Suprapubic skin (tissue), 4 donors: ENCODE measurements around the gene DRC7. TPM values are rescaled to one million over a fixed set of nuclear protein-coding genes. Genes with fewer than 3 reads are reported as not detected.

Source experiments
- DNase-seq, 2 donors: peaks; one replicate each; pipeline ENCODE4 v3.0.0-alpha.2; 2019; ENCODE audit warnings: low spot score in 2 of 2
- H3K27ac ChIP-seq: fragments of 200-600 bp; sonication (generic); one replicate; pipeline ENCODE4 v1.5.1; 2019
- H3K27me3 ChIP-seq: fragments of 200-600 bp; sonication (generic); one replicate; pipeline ENCODE4 v1.5.1; 2019
- H3K36me3 ChIP-seq: fragments of 200-600 bp; sonication (generic); one replicate; pipeline ENCODE4 v1.5.1; 2019
- H3K4me1 ChIP-seq: fragments of 200-600 bp; sonication (generic); one replicate; pipeline ENCODE4 v1.5.1; 2019
- H3K4me3 ChIP-seq: fragments of 200-600 bp; sonication (generic); one replicate; pipeline ENCODE4 v1.5.1; 2019; ENCODE audit warnings: mild to moderate bottlenecking
- H3K9me3 ChIP-seq: fragments of 200-600 bp; sonication (generic); one replicate; pipeline ENCODE4 v1.5.1; 2019
- EP300 ChIP-seq: sonication (generic); formaldehyde crosslinking; IDR thresholded peaks from one replicate; pipeline ENCODE4 v1.6.1; 2017; ENCODE audit warnings: antibody characterized with exemption
- POLR2A ChIP-seq, 2 donors: fragments of 450-650 bp; IDR thresholded peaks; one replicate each; pipeline ENCODE4 v1.6.1; 2017; ENCODE audit warnings: antibody characterized with exemption in 2 of 2, mild to moderate bottlenecking in 2 of 2, moderate library complexity in 2 of 2
- POLR2AphosphoS5 ChIP-seq, 3 donors: sonication (generic); formaldehyde crosslinking; IDR thresholded peaks; one replicate each; pipeline ENCODE4 v1.6.1; 2017; ENCODE audit warnings: antibody characterized with exemption in 3 of 3
- WGBS: methylation state at CpG from one replicate; pipeline ENCODE4 v1.1.5; 2018; 5-methylcytosine and 5-hydroxymethylcytosine counted together
- total RNA-seq, 4 donors: library from RNA; depleted of rRNA; stranded (reverse); fragments of >200 nt; gene quantifications; one replicate each; pipeline ENCODE4 v1.1.0, GENCODE V29; 2016
- TF ChIP-seq, protein P1 (sequence below), 2 donors: fragments of 200-600 bp in 1 of 2; fragments of 450-650 bp in 1 of 2; sonication (generic) in 1 of 2; IDR thresholded peaks; one replicate each; pipeline ENCODE4 v1.5.1; 2016 to 2019; ENCODE audit warnings: antibody characterized with exemption in 2 of 2, mild to moderate bottlenecking in 1 of 2, moderate library complexity in 1 of 2

DRC7 gene
- total RNA-seq, 4 donors from 2014 or later: not detected

DNA sequence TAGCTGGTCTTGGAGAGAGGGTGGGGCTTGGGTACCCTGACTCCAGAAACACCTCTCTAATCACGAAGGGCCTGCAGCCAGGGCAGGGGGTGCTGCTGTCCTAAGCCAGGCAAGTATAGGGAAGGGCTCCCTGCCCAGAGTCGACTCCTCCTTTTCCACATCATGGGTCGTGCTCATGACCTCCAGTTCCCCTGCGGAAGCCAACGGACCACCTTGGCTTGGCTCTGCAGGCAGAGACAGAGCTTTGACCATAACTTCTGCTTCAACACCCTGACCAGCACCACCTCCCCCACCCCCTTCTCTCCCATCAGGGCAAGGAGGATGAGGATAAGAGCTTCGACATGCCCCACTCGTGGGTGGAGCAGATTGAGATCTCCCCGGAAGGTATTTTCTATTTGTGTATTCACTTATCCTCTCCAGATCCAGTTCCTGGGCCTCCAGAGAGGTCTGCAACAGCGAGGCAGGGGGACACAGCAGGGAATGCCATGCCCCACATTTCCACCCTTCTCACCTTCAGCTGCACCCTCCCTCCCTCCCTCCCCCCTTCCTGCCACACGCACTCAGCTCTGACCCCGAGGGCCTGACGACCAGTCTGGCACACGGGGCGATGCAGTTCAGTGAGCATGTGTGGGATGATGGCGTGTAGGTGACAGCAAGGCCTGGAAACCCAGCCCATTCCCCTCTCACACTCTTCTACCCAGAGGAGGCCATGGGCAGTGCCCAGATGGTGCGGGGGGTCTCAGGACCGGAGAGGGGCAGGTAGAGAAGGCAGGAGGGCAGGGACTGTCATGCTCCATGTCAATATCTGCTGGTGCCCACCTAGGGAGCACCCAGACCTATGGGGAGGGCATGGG, 27.0 kb downstream of the DRC7 start:
- no peak for TF ChIP-seq POLR2AphosphoS5 (IDR thresholded peaks at IDR 0.05)
- TF ChIP-seq, protein P1, sequence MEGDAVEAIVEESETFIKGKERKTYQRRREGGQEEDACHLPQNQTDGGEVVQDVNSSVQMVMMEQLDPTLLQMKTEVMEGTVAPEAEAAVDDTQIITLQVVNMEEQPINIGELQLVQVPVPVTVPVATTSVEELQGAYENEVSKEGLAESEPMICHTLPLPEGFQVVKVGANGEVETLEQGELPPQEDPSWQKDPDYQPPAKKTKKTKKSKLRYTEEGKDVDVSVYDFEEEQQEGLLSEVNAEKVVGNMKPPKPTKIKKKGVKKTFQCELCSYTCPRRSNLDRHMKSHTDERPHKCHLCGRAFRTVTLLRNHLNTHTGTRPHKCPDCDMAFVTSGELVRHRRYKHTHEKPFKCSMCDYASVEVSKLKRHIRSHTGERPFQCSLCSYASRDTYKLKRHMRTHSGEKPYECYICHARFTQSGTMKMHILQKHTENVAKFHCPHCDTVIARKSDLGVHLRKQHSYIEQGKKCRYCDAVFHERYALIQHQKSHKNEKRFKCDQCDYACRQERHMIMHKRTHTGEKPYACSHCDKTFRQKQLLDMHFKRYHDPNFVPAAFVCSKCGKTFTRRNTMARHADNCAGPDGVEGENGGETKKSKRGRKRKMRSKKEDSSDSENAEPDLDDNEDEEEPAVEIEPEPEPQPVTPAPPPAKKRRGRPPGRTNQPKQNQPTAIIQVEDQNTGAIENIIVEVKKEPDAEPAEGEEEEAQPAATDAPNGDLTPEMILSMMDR (IDR thresholded peaks at IDR 0.05): no peak
- TF ChIP-seq POLR2A (IDR thresholded peaks at IDR 0.05): no peak
- no peak for TF ChIP-seq EP300
- Histone ChIP-seq H3K36me3 (no peaks in the 10 kb centered on the region), H3K9me3 (no peaks in the 10 kb centered on the region), H3K27ac (no peak overlapping the region), H3K27me3 (no peaks in the 10 kb centered on the region), H3K4me1 (no peaks in the 10 kb centered on the region), H3K4me3 (no peak overlapping the region)
- WGBS: 68% methylated on average over 16 of the region's 17 CpGs
- DNase-seq: no peak

- no peaks in the 10 kb centered on the region for H3K4me1 ChIP-seq
- no peak for DNase-seq
- no peak overlapping the region for H3K27ac ChIP-seq
- TF ChIP-seq, protein P1 (IDR thresholded peaks at IDR 0.05): no peak
- no peak for TF ChIP-seq EP300
- no peak for TF ChIP-seq POLR2A (IDR thresholded peaks at IDR 0.05)
- WGBS: 100% methylated on average over 2 of the region's 2 CpGs
- H3K27me3 ChIP-seq: no peaks in the 10 kb centered on the region
- H3K4me3 ChIP-seq: no peak overlapping the region
- no peaks in the 10 kb centered on the region for H3K9me3 ChIP-seq
- H3K36me3 ChIP-seq: no peaks in the 10 kb centered on the region
Measured at GRCh38 chr16:57722210-57722499, 27.5 kb downstream of the DRC7 start.

DNA sequence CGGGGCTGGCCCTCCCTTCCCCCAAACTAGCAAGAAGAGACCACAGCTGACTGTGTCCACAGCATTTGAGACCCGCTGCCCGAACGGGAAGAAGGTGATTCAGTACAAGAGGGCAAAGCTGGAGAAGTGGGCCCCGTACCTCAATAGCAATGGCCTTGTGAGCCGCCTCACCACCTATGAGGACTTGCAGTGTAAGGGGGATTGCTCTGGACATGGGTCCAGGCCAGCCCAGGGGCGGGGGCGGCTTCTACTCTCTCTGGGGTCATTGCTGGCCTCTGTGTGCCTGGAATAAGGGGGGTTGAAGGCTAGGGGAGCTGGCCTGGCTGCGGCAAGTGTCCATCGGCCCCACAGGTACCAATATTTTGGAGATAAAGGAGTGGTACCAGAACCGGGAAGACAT, 28.0 kb downstream of the DRC7 start:
- no peaks in the 10 kb centered on the region for H3K27me3 ChIP-seq
- no peak overlapping the region for H3K27ac ChIP-seq
- no peak for TF ChIP-seq POLR2A (IDR thresholded peaks at IDR 0.05)
- H3K36me3 ChIP-seq: no peaks in the 10 kb centered on the region
- DNase-seq: no peak
- H3K9me3 ChIP-seq: no peaks in the 10 kb centered on the region
- H3K4me1 ChIP-seq: no peaks in the 10 kb centered on the region
- H3K4me3 ChIP-seq: no peak overlapping the region
- WGBS: 72% methylated on average over 11 of the region's 11 CpGs

DNA sequence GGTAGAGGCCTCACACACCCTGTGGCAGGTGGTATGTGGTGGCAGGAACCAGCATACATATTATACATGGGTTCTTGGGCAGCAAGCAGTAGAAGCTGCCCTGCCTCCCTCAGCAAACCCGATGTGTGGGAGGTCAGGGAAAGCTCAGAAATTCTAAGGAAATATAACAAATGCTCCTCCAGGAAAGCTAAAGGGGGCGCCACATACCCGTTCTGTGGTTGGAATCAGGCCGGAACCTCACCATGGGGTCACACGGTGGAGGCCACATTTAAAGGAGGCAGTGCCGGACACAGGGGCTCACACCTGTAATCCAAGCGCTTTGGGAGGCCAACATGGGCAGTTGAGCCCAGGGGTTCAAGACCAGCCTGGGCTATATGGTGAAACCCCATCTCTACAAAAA, 28.6 kb downstream of the DRC7 start:
- Histone ChIP-seq H3K4me1 (no peaks in the 10 kb centered on the region), H3K4me3 (no peak overlapping the region), H3K27me3 (no peaks in the 10 kb centered on the region), H3K9me3 (no peaks in the 10 kb centered on the region), H3K27ac (no peak overlapping the region), H3K36me3 (no peaks in the 10 kb centered on the region)
- TF ChIP-seq POLR2AphosphoS5 (IDR thresholded peaks at IDR 0.05) (no peak), EP300 (no peak), POLR2A (IDR thresholded peaks at IDR 0.05) (no peak)
- TF ChIP-seq, protein P1 (IDR thresholded peaks at IDR 0.05): no peak
- no peak for DNase-seq
- WGBS: 83% methylated on average over 7 of the region's 7 CpGs

- no peak for TF ChIP-seq POLR2AphosphoS5 (IDR thresholded peaks at IDR 0.05)
- TF ChIP-seq POLR2A (IDR thresholded peaks at IDR 0.05): no peak
- TF ChIP-seq, protein P1 (IDR thresholded peaks at IDR 0.05): no peak
- TF ChIP-seq EP300: no peak
- H3K9me3 ChIP-seq: no peaks in the 10 kb centered on the region
- H3K4me1 ChIP-seq: no peaks in the 10 kb centered on the region
- DNase-seq: no peak
- H3K4me3 ChIP-seq: no peak overlapping the region
- 87% methylated on average over 12 of the region's 15 CpGs for WGBS
- H3K27me3 ChIP-seq: no peaks in the 10 kb centered on the region
- H3K36me3 ChIP-seq: no peaks in the 10 kb centered on the region
- no peak overlapping the region for H3K27ac ChIP-seq
Measured at GRCh38 chr16:57724531-57724930, 29.9 kb downstream of the DRC7 start.

- Histone ChIP-seq H3K27me3 (no peaks in the 10 kb centered on the region), H3K9me3 (no peaks in the 10 kb centered on the region), H3K36me3 (no peaks in the 10 kb centered on the region), H3K4me1 (no peaks in the 10 kb centered on the region), H3K27ac (no peak overlapping the region), H3K4me3 (no peak overlapping the region)
- no peak for DNase-seq
- TF ChIP-seq POLR2AphosphoS5 (IDR thresholded peaks at IDR 0.05) (no peak), POLR2A (IDR thresholded peaks at IDR 0.05) (no peak), EP300 (no peak)
- TF ChIP-seq, protein P1 (IDR thresholded peaks at IDR 0.05): no peak
- 69% methylated on average over 5 of the region's 5 CpGs for WGBS
Measured at GRCh38 chr16:57725151-57725550, 30.5 kb downstream of the DRC7 start.
